Esophagus muscularis mucosa (tissue), 4 donors: Measurements from ENCODE around the gene CAPN14.

Experiments
- CTCF ChIP-seq, 3 experiments: fragments of 200-600 bp in 2 of 3; fragments of 450-650 bp in 1 of 3; sonication (generic) in 2 of 3; IDR thresholded peaks; one replicate each; pipeline ENCODE4 v1.5.1; 2017 to 2019; ENCODE audit warnings: antibody characterized with exemption in 3 of 3, mild to moderate bottlenecking in 2 of 3, moderate library complexity in 1 of 3
- EP300 ChIP-seq: sonication (generic); formaldehyde crosslinking; IDR thresholded peaks from one replicate; pipeline ENCODE4 v1.6.1; 2017; ENCODE audit warnings: antibody characterized with exemption
- POLR2A ChIP-seq: fragments of 450-650 bp; IDR thresholded peaks from one replicate; pipeline ENCODE4 v1.6.1; 2017; ENCODE audit warnings: antibody characterized with exemption, moderate library complexity, mild to moderate bottlenecking, low read depth
- POLR2AphosphoS5 ChIP-seq, 2 donors: sonication (generic); formaldehyde crosslinking; IDR thresholded peaks; one replicate each; pipeline ENCODE4 v1.6.1; 2017; ENCODE audit warnings: antibody characterized with exemption in 2 of 2

- no peak for TF ChIP-seq CTCF (IDR thresholded peaks at IDR 0.05)
- TF ChIP-seq POLR2AphosphoS5 (IDR thresholded peaks at IDR 0.05): no peak
- TF ChIP-seq POLR2A: no peak
- TF ChIP-seq EP300: no peak
Measured at GRCh38 chr2:31265234-31265633, 47.9 kb upstream of the CAPN14 start.
